ENCODE measurements around the gene MID1IP1.

GRCh38 chrX:38804682-38805431, 3.6 kb downstream of the MID1IP1 start:
- TF ChIP-seq TAF1 (IDR thresholded peaks at IDR 0.05; ENCODE audit: low read depth) (no peak), ZBTB7A (IDR thresholded peaks at IDR 0.05; ENCODE audit: low read depth) (no peak), CEBPB (IDR thresholded peaks at IDR 0.05) (no peak), NFIC (IDR thresholded peaks at IDR 0.05) (no peak), REST (IDR thresholded peaks at IDR 0.05; ENCODE audit: low read depth) (no peak), USF1 (IDR thresholded peaks at IDR 0.05) (no peak), EP300 (IDR thresholded peaks at IDR 0.05; ENCODE audit: borderline replicate concordance) (no peak), TEAD4 (IDR thresholded peaks at IDR 0.05) (no peak), YY1 (IDR thresholded peaks at IDR 0.05; ENCODE audit: low read depth) (no peak), MAX (IDR thresholded peaks at IDR 0.05) (no peak)

All from Ishikawa (cell line).